ENCODE results near the gene SMCO4.

The SMCO4 gene

DNA sequence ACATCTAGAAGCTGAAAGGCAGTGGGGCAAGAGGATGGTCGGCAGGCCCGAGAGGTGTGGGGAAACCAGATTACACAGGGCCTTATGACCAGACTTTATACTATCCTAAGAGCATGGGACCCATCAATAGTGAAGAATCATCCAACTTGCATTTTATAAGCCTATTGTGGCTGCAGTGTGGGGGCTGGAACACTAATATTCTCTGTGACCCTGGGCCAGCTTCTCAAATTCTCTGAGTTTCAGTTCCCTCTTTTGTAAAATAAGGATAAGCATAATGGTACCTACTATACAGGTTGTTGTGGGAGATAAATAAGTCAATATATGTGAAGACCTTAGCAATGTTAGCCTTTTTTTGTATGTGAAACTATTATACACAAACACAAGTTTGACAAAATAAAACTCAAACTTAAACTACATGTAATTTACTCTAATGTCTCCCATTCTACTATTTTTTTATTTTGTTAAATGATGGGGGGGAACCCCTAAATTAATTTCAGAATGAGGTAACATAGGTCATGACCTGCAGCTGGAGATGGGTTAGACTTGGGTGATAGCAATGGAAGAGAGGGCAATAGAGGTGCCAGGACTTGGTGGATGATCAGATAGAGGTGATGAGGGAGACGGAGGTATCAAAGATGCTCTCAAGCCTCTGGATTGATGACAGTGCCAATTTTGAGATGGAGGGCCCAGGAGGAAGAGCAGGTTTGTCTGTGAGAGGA, 30.1 kb downstream of the SMCO4 start:
- Mint-ChIP-seq H3K4me3 (no peak overlapping the region), H3K27me3 (ENCODE audit: low read depth) (no peaks in the 10 kb centered on the region), H3K9me3 (peaks cover 7% of the 10 kb centered on the region), H3K36me3 (ENCODE audit: low read depth) (peaks cover 17% of the 10 kb centered on the region), H3K4me1 (ENCODE audit: low read depth) (peaks cover 34% of the 10 kb centered on the region), H3K27ac (peak overlapping the region; percentile 29)

DNA sequence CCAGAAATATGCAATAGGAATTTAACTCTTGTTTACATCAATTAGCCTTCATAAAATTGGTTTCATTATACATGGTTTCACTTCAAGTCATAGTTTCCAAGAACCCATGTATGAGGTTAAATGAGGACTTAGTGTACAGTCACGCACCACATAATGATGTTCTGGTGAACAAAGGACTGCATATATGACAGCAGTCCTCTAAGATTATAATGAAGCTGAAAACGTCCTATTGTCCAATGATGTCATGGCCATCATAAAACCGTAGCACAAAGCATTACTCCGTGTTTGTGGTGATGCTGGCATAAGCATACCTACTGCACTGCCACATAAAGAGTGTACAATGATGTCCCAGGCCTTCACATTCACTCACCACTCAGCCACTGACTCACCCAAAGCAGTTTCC, 31.1 kb downstream of the SMCO4 start:
- Mint-ChIP-seq H3K36me3 (ENCODE audit: low read depth) (peaks cover 16% of the 10 kb centered on the region), H3K4me1 (ENCODE audit: low read depth) (peaks cover 32% of the 10 kb centered on the region), H3K27ac (peak overlapping the region; percentile 91), H3K9me3 (peaks cover 7% of the 10 kb centered on the region), H3K4me3 (peak overlapping the region; percentile 68), H3K27me3 (ENCODE audit: low read depth) (no peaks in the 10 kb centered on the region)

DNA sequence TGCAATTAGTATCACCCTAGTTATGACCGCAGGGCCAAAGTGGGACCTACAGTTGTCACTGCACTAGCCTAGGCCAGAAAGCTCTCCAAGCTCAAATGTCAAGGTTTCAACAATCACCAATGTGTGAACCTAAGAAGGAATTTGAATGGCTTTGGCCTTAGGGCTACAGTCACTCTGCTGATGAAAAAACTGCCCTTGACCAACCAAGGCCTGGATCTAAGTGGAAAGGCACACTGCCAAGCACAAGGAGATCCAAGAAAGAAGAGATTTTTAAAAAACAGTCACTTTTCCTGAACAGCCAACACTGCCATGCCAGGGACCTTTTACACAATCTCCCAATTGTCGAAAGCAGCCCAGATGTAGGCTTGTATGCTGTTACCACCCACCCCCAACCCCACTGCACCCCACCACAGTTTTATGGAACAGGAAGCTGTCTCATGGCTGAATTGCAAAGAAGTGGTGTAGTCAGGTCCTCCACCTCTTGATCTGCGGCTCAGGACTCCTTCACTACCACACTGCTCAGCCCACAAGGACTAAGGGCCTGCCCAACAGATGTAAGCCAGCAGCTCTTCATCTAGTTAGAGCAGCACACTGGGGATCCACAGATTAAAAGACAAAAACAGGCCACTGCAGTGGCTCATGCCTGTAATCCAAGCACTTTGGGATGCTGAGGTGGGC, 32.9 kb downstream of the SMCO4 start:
- H3K27me3 Mint-ChIP-seq (ENCODE audit: low read depth), result no peaks in the 10 kb centered on the region
- peaks cover 16% of the 10 kb centered on the region for H3K36me3 Mint-ChIP-seq (ENCODE audit: low read depth)
- no peak overlapping the region for H3K4me3 Mint-ChIP-seq
- peaks cover 7% of the 10 kb centered on the region for H3K9me3 Mint-ChIP-seq
- peaks cover 30% of the 10 kb centered on the region for H3K4me1 Mint-ChIP-seq (ENCODE audit: low read depth)
- peak overlapping the region; percentile 50 for H3K27ac Mint-ChIP-seq

DNA sequence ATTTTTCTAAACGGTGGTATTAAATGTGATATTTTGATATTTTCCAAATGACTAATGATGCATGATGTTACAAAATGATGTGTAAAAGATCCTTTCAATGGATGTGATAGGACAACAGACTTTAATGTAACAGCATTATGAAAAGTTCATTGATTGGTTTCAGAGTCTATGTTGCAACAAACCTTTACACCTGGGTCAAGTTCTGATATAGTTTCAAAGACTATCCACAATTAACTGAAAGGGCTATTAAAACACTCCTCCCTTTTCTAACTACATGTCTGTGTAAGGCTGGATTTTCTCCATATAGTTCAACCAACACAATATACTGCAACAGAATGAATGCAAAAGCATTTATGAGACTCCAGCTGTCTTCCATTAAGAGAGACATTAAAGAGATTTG, 35.7 kb downstream of the SMCO4 start:
- Mint-ChIP-seq H3K4me1 (ENCODE audit: low read depth) (peaks cover 26% of the 10 kb centered on the region), H3K36me3 (ENCODE audit: low read depth) (peaks cover 13% of the 10 kb centered on the region)

DNA sequence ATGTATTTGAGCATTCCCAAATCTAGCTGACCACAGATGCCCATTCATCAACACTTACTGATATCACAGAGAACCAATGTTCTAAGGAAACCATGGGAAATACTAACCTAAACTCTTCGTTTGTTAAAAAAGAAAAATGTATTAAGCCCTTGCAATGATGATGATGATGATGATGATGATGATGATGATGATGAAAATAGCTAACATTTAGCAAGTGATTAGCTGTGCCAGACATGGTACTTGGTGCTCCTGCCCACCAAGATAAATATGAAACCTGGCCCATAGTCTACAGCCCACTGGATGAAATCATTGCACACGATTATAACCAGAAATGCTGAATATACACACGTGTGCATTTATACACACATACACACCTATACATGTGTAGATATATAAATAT, 37.5 kb downstream of the SMCO4 start:
- no peak overlapping the region for H3K4me3 Mint-ChIP-seq
- H3K4me1 Mint-ChIP-seq (ENCODE audit: low read depth), result peaks cover 15% of the 10 kb centered on the region
- H3K27ac Mint-ChIP-seq, result no peak overlapping the region
- peaks cover 11% of the 10 kb centered on the region for H3K36me3 Mint-ChIP-seq (ENCODE audit: low read depth)
- peaks cover 7% of the 10 kb centered on the region for H3K9me3 Mint-ChIP-seq
- no peaks in the 10 kb centered on the region for H3K27me3 Mint-ChIP-seq (ENCODE audit: low read depth)

More for the DNA sequence above, 35.7 kb downstream of the SMCO4 start:
- no peak overlapping the region for H3K27ac Mint-ChIP-seq
- H3K4me3 Mint-ChIP-seq, result no peak overlapping the region
- peaks cover 7% of the 10 kb centered on the region for H3K9me3 Mint-ChIP-seq
- no peaks in the 10 kb centered on the region for H3K27me3 Mint-ChIP-seq (ENCODE audit: low read depth)

DNA sequence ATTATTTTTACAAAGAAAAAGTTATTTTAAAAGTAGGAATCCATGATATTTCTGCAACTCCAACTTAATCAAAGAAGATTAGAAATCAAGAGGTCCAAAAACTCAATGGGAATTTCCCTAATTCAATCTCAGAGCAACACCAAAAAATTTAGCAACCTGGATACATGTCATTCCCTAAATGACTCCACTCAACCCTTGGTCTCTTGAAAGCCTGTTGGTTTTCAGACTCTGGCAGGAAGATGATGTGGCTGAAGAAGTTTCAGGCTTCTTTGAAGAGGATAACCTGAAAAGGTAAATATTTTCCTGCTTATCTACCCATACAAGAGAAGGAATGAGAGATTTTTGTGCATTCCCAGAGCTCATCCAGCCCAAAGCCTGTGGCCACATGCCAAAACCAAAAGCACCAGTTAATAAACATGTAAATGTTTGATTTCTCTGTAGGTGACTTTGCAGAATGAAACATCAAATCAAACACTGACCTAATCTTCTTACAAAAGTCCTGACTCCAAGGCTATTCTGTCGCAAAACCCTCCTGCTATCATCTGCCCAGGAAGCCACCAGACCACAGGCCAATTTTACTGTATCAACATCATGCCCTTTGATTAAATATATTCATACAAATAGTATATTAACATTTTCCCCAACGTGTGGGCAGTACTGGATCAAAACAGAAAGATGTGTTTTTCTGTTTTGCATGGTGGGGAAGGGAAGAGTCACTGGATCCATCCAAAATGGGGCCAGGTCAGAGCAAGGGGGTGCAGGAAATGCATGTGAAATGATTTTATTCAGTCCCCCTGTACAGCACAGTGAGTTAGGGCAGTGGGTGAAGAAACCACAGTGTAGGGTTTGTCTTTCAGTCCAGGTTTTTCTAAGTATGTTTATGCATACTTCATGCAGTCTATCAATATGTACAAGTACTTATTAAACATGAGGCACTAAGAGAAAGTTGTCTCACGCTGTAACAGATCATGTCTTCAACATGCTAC, 38.8 kb downstream of the SMCO4 start:
- Mint-ChIP-seq H3K9me3 (peaks cover 4% of the 10 kb centered on the region), H3K4me1 (ENCODE audit: low read depth) (peaks cover 8% of the 10 kb centered on the region), H3K27ac (no peak overlapping the region), H3K27me3 (ENCODE audit: low read depth) (no peaks in the 10 kb centered on the region), H3K36me3 (ENCODE audit: low read depth) (peaks cover 4% of the 10 kb centered on the region), H3K4me3 (no peak overlapping the region)

DNA sequence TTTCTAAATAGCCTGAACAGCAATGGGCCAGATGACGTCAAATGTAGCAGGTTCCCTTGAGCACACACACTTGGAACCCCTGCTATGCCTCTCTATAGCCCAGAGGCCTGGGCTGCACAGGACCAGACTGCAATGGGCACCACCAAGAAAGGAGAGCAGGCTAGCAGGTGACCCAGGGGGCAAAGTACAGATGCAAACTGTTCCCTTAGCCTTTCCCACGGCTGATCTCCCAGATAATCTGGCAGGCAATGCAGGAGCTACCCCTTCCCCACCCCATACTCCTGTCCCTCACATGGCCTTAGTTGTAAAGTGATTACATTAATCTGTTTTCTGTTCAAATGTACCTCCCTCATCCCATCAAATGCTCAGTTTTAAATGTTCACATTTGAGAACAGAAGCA, 41.3 kb downstream of the SMCO4 start:
- H3K9me3 Mint-ChIP-seq, result no peaks in the 10 kb centered on the region
- H3K27ac Mint-ChIP-seq, result no peak overlapping the region
- peaks cover 2% of the 10 kb centered on the region for H3K36me3 Mint-ChIP-seq (ENCODE audit: low read depth)
- no peaks in the 10 kb centered on the region for H3K27me3 Mint-ChIP-seq (ENCODE audit: low read depth)
- H3K4me3 Mint-ChIP-seq, result no peak overlapping the region
- H3K4me1 Mint-ChIP-seq (ENCODE audit: low read depth), result peaks cover 8% of the 10 kb centered on the region

DNA sequence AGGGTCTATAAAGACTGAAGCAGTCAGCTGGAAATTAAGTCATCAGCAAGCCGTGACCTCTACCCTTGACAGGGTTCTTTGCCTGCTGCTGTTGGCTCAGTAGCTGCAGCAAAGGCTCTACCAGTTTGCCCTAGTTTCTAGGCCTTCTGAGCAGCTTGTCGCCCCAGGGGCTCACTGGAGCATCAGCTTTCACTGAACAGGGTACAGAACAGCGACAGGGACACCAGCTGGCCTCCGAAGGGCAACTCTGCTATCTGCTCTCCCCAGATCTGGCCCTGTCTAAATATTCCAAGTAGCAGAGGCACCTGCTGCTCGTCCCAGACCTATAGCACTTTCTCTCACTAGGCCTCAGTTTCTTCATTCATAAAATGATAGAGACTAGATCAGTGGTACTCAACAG, 42.4 kb downstream of the SMCO4 start:
- Mint-ChIP-seq H3K4me3 (no peak overlapping the region), H3K36me3 (ENCODE audit: low read depth) (peaks cover 2% of the 10 kb centered on the region), H3K4me1 (ENCODE audit: low read depth) (peaks cover 8% of the 10 kb centered on the region), H3K27me3 (ENCODE audit: low read depth) (no peaks in the 10 kb centered on the region), H3K27ac (no peak overlapping the region), H3K9me3 (no peaks in the 10 kb centered on the region)

DNA sequence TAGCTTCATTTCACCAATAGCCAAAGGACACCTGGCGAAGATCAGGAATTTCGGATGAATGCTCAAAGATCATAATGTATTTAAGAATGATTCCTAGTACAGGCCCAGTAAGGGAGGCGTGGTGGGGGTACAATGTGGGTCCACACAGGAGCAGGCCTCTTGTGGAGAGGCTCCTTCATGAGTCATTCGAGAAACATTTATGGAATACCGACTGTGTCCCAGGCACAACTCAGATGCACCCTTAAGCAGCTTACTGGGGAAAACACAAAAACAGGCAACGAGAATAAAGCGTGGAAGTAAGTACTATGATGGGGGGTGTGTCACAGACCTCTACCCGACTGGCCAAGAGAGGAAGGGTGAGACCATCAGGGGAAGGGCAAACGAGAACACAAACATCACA, 44.5 kb downstream of the SMCO4 start:
- H3K9me3 Mint-ChIP-seq, result no peaks in the 10 kb centered on the region
- H3K27me3 Mint-ChIP-seq (ENCODE audit: low read depth), result no peaks in the 10 kb centered on the region
- H3K36me3 Mint-ChIP-seq (ENCODE audit: low read depth), result peaks cover 8% of the 10 kb centered on the region
- no peaks in the 10 kb centered on the region for H3K4me1 Mint-ChIP-seq (ENCODE audit: low read depth)
- no peak overlapping the region for H3K4me3 Mint-ChIP-seq
- H3K27ac Mint-ChIP-seq, result no peak overlapping the region

DNA sequence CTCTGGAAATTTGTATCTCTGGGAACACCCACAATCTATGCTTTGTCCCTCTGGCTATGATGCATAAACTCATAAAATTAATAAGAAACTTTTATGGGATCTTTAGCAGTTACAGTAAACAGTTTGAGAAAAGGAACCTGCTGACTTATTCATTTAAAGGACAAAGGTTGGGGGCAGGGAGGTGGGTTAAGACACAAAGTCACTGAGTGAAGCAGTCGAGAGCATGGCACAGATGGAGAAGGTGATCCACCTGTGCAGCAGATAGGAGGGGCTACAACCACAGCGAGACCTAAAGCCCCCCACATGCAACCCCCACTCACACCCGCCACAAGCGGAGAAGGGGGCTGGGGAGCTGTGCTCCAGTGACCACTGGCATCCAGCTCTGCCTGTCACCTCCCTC, 45.0 kb downstream of the SMCO4 start:
- Mint-ChIP-seq H3K4me1 (ENCODE audit: low read depth) (no peaks in the 10 kb centered on the region), H3K4me3 (no peak overlapping the region), H3K9me3 (no peaks in the 10 kb centered on the region), H3K27me3 (ENCODE audit: low read depth) (no peaks in the 10 kb centered on the region), H3K27ac (no peak overlapping the region), H3K36me3 (ENCODE audit: low read depth) (peaks cover 8% of the 10 kb centered on the region)

DNA sequence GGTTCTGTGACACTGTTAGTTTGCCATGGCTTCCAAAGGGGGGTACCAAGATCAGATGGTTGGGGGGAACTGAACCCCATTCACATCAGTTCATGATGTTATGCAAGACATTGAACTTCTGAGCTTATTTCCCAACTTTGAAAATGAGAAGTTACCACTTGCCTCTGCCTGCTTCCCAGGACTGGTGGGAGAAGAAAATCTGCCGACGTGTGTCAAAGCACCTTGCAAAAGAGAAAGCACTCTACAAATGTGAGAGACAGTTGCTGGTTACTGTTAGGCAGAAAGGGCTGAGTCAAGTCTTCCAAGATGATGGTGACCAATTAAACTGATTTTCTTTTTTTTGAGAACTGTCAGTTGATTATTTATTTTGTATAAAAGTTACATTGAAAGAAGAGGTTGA, 45.6 kb downstream of the SMCO4 start:
- H3K4me3 Mint-ChIP-seq, result no peak overlapping the region
- H3K36me3 Mint-ChIP-seq (ENCODE audit: low read depth), result peaks cover 8% of the 10 kb centered on the region

DNA sequence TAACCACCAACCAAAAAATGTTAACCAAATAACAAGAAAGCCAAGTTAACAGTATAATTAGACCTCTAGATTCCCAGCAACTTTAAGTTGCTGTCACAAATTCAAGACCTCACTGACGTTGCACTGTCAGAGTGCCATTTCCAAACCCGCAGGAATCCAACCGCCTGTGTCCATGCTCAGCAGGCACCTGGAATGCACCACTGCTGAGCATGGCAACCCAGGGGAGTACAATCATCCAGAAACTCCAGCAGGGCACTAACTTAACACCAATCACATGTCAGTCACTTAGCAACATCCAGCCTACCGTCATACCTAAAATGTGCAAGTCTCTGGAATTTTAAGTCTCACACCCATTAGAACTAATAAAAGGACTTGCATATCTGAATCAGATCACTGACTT, 48.8 kb downstream of the SMCO4 start:
- Mint-ChIP-seq H3K4me1 (ENCODE audit: low read depth) (no peaks in the 10 kb centered on the region), H3K9me3 (no peaks in the 10 kb centered on the region), H3K36me3 (ENCODE audit: low read depth) (peaks cover 10% of the 10 kb centered on the region), H3K27me3 (ENCODE audit: low read depth) (no peaks in the 10 kb centered on the region), H3K4me3 (no peak overlapping the region), H3K27ac (no peak overlapping the region)

More for the DNA sequence above, 45.6 kb downstream of the SMCO4 start:
- Mint-ChIP-seq H3K27me3 (ENCODE audit: low read depth) (no peaks in the 10 kb centered on the region), H3K4me1 (ENCODE audit: low read depth) (no peaks in the 10 kb centered on the region), H3K9me3 (no peaks in the 10 kb centered on the region), H3K27ac (no peak overlapping the region)

DNA sequence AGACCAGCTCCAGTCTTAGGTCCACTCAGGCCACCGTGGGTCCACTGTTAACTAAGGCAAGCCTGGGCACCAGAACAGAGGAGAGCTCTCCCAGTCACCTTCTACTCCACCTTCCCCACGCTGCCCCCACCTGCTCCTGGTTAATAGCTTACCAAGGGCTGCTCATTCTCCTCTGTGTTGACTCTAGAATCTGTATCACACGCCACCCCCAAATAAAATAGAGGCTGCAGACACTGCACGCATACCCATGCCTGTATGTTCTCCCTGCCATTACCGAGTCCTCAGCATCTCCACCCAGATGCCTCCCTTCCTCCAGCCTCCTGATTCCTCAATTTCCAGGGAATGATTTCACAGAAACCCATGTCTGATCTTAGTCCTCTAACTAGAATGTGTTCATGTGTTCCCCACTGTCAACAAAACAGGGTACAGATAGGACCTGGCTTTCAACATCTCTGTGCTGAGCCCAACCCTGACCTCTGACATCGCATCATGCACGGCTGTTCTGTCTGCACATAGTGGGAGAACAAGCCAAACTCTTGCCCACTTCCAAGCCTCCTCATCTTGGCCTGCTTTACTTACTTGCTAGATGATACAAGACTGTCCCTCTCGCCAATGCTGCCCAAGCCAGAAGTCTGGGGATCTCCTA, 49.8 kb downstream of the SMCO4 start:
- H3K4me3 Mint-ChIP-seq, result no peak overlapping the region
- H3K4me1 Mint-ChIP-seq (ENCODE audit: low read depth), result no peaks in the 10 kb centered on the region
- peaks cover 8% of the 10 kb centered on the region for H3K36me3 Mint-ChIP-seq (ENCODE audit: low read depth)
- no peak overlapping the region for H3K27ac Mint-ChIP-seq
- no peaks in the 10 kb centered on the region for H3K27me3 Mint-ChIP-seq (ENCODE audit: low read depth)
- H3K9me3 Mint-ChIP-seq, result no peaks in the 10 kb centered on the region

Data from T-helper 1 cell treated with Interleukin-12 subunit alpha and Interleukin-12 subunit beta and Interleukin-4 antibody, amounts not matched to agents 30 μg/mL and 1 μg/mL, for 36 hours (primary cell).